K562 (cell line): Measurements from ENCODE around the gene SERPINH1. TPM values are rescaled to one million over a fixed set of nuclear protein-coding genes. Genes with fewer than 3 reads are reported as not detected.
A peak's percentile ranks its signal among the peaks of the same experiment; 100 is the strongest.

Experiments
- ATAC-seq: fragments of 200-7000 bp; cut with Tn5 transposase; 3 replicates; pipeline ENCODE4 v1.9.1; 2020; ENCODE audit warnings: moderate library complexity
- BruUV-seq: library from RNA; stranded (reverse); fragments of 400-500 nt; replicated peaks from 2 replicates; lab custom pipeline; 2021; lab: Mats Ljungman, UMichigan
- CTCF ChIA-PET: fragments of 300-600 bp; formaldehyde crosslinking; extraction: SDS; loops from one replicate; lab custom pipeline; 2021; ENCODE audit warnings: low intra/inter-chr PET ratio; lab: Yijun Ruan, JAX
- POLR2A ChIA-PET: fragments of 300-600, 350-650 bp; sonication (Branson Sonifier 250); formaldehyde crosslinking; extraction: SDS; loops from one replicate; lab custom pipeline; 2021; ENCODE audit warnings: antibody characterized with exemption, inconsistent platforms; lab: Yijun Ruan, JAX
- DNase-seq, 4 experiments: peaks; one replicate each; pipeline versions ENCODE4 v3.0.0 to v3.0.0-alpha.2; 2011 to 2018; ENCODE audit warnings: low spot score in 3 of 4, mixed read lengths in 3 of 4; ENCODE audit errors: extremely low read depth in 1 of 4
- FAIRE-seq: peaks from 2 replicates; lab custom pipeline; 2011; peaks lifted over from hg19 to GRCh38; lab: Jason Lieb, UNC
- H2AFZ ChIP-seq: 2 replicates; pipeline ENCODE4 v1.6.0; 2011; ENCODE audit warnings: low read depth, low read length, control low read depth, inconsistent platforms
- H3K27ac ChIP-seq: fragments of 200-600 bp; 3 replicates; pipeline ENCODE4 v1.8.0; 2011; ENCODE audit warnings: low read depth, mild to moderate bottlenecking, control low read depth, inconsistent platforms, low read length, moderate library complexity, mixed read lengths; ENCODE audit errors: extremely low read depth
- H3K27me3 ChIP-seq, 2 experiments: fragments of 300-600 bp in 1 of 2; 2 replicates in 1 of 2; 3 replicates in 1 of 2; pipeline versions ENCODE4 v1.6.0 to v1.8.0; 2011; ENCODE audit warnings: inconsistent platforms in 2 of 2, low read length in 2 of 2, mild to moderate bottlenecking in 1 of 2, mixed read lengths in 1 of 2, moderate library complexity in 1 of 2; ENCODE audit not compliant: control insufficient read depth in 2 of 2, insufficient read depth in 2 of 2
- H3K36me3 ChIP-seq: fragments of 300-600 bp; 3 replicates; pipeline ENCODE4 v1.8.0; 2011; ENCODE audit warnings: mild to moderate bottlenecking, low read length, inconsistent platforms; ENCODE audit not compliant: control insufficient read depth, insufficient read depth
- H3K4me1 ChIP-seq, 2 experiments: fragments of 200-600 bp in 1 of 2; replicated peaks in 1 of 2; 2 replicates in 1 of 2; 3 replicates in 1 of 2; pipeline versions ENCODE4 v1.5.1 to v1.8.0; 2011; ENCODE audit warnings: inconsistent platforms in 2 of 2, low read length in 2 of 2, mild to moderate bottlenecking in 1 of 2, mixed read lengths in 1 of 2, moderate library complexity in 1 of 2; ENCODE audit not compliant: control insufficient read depth in 2 of 2, insufficient read depth in 2 of 2
- H3K4me2 ChIP-seq: 2 replicates; pipeline ENCODE4 v1.6.1; 2011; ENCODE audit warnings: low read length, control low read depth, inconsistent platforms, mixed read lengths; ENCODE audit not compliant: insufficient read depth
- H3K4me3 ChIP-seq: fragments of 200-600 bp; sonication (generic), shearing (Covaris generic); 2 replicates; pipeline ENCODE4 v1.5.1; 2016; ENCODE audit warnings: control low read depth, inconsistent platforms
- H3K79me2 ChIP-seq: fragments of 200-600 bp; 3 replicates; pipeline ENCODE4 v1.8.0; 2011; ENCODE audit warnings: low read length, inconsistent platforms; ENCODE audit not compliant: control insufficient read depth, insufficient read depth
- H3K9ac ChIP-seq, 2 experiments: 2 replicates each; pipeline versions ENCODE4 v1.6.0 to v1.6.1; 2011; ENCODE audit warnings: low read depth in 2 of 2, low read length in 2 of 2, control low read depth in 1 of 2, inconsistent platforms in 1 of 2, mild to moderate bottlenecking in 1 of 2, mixed read lengths in 1 of 2; ENCODE audit not compliant: insufficient read depth in 1 of 2
- H3K9me1 ChIP-seq: one replicate; pipeline ENCODE4 v1.6.0; 2011; ENCODE audit warnings: inconsistent platforms, mild to moderate bottlenecking, low read length, moderate library complexity; ENCODE audit not compliant: control insufficient read depth, insufficient read depth
- H3K9me3 ChIP-seq: replicated peaks from 2 replicates; pipeline ENCODE4 v1.5.1; 2011; ENCODE audit warnings: low read depth, low read length, inconsistent platforms; ENCODE audit not compliant: control insufficient read depth, insufficient read depth
- H4K20me1 ChIP-seq: replicated peaks from 2 replicates; pipeline ENCODE4 v1.6.1; 2011; ENCODE audit warnings: low read length, inconsistent platforms, mixed read lengths; ENCODE audit not compliant: control insufficient read depth, insufficient read depth
- WGBS: fragments of 100-300 bp; shearing (Covaris generic); methylation state at CpG from one replicate; pipeline ENCODE4 v1.1.6; 2016; ENCODE audit warnings: low coverage, mixed read lengths; ENCODE audit not compliant: insufficient coverage; ENCODE audit errors: missing lambda C conversion rate; 5-methylcytosine and 5-hydroxymethylcytosine counted together
- in situ Hi-C: fragments of 300-500 bp; cut with MboI; formaldehyde crosslinking; loops from 4 replicates; pipeline ENCODE4 v1.15.0; 2018; ENCODE audit warnings: inconsistent platforms, mixed read lengths
- intact Hi-C: fragments of 100-400 bp; cut with micrococcal nuclease; formaldehyde crosslinking; loops from 2 replicates; pipeline ENCODE4 v1.14.2; 2022
- polyA plus RNA-seq, 8 experiments: library from polyadenylated mRNA; depleted of rRNA in 4 of 8; stranded (reverse) in 5 of 8; unstranded in 3 of 8; fragments of >200 nt; fragmentation: Nextera tagmentation in 2 of 8; fragmentation: Illumina TruSeq in 1 of 8; extraction: Ambion mirVana in 2 of 8; extraction: Trizol in 1 of 8; gene quantifications; 2 replicates each; pipeline versions ENCODE4 v1.2.1 to v1.2.3, GENCODE V29; 2011 to 2014; ENCODE audit warnings: inconsistent platforms in 1 of 8, missing spikeins in 1 of 8
- total RNA-seq, 7 experiments: library from RNA; depleted of rRNA in 6 of 7; stranded (reverse); fragments of >200 nt in 6 of 7; fragmentation: Illumina TruSeq in 2 of 7; extraction: Trizol in 2 of 7; gene quantifications; 2 replicates each; pipeline versions ENCODE4 v1.2.1 to v1.2.3, GENCODE V29; 2011 to 2021; ENCODE audit warnings: low replicate concordance in 1 of 7
- TF ChIP-seq, protein P1 (sequence below): fragments of 450-650 bp; IDR thresholded peaks from 2 replicates; pipeline ENCODE4 v1.6.1; 2016; ENCODE audit warnings: borderline replicate concordance
- TF ChIP-seq, protein P2 (sequence below): fragments of 450-650 bp; formaldehyde crosslinking; IDR thresholded peaks from 2 replicates; pipeline ENCODE4 v1.4.0; 2020; ENCODE audit warnings: mild to moderate bottlenecking, moderate library complexity

Gene SERPINH1
- total and polyA plus RNA-seq, 9 of the 15 experiments (the other 6 are each of a cell fraction or from before 2014, with no cell fraction given), result 2.8 to 106 (median 67.9) TPM

DNA sequence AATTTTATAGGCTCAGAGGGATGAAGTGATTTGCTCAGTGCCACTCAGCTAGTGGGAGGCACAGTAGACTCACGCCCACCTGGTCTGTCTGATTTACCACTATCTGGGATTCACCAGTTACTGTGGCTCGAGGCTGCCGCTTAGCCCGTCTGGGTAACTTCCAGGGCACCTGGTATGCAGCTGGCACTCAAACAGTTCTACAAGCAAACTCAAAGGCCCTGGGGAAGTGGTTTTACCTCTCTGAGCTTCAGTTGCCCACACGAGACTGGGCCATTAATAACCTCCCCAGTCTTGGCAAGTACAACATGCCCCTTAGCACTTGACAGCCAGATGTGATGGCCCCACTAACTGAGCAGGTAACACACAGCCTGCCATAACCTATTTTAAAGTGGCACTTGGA lies 38.9 kb upstream of the SERPINH1 start:
- no peaks in the 10 kb centered on the region for H3K9me1 ChIP-seq
- POLR2A ChIA-PET, result interaction anchor here (0.7 kb wide), 1 partner anchor 39 kb away, joined by 6 read pairs; the partner anchor contains the start of gene SERPINH1
- peak overlapping the region in 1 of 2 experiments; percentile 10; a peak in 1 of 4 replicates for H3K9ac ChIP-seq
- no peaks in the 10 kb centered on the region for H3K27me3 ChIP-seq
- peaks cover 10 to 38% of the 10 kb centered on the region in 2 experiments; a peak in 4 of 5 replicates for H3K4me1 ChIP-seq
- no peak for ATAC-seq
- no peak for DNase-seq
- no peak overlapping the region for H3K27ac ChIP-seq
- TF ChIP-seq, protein P1, sequence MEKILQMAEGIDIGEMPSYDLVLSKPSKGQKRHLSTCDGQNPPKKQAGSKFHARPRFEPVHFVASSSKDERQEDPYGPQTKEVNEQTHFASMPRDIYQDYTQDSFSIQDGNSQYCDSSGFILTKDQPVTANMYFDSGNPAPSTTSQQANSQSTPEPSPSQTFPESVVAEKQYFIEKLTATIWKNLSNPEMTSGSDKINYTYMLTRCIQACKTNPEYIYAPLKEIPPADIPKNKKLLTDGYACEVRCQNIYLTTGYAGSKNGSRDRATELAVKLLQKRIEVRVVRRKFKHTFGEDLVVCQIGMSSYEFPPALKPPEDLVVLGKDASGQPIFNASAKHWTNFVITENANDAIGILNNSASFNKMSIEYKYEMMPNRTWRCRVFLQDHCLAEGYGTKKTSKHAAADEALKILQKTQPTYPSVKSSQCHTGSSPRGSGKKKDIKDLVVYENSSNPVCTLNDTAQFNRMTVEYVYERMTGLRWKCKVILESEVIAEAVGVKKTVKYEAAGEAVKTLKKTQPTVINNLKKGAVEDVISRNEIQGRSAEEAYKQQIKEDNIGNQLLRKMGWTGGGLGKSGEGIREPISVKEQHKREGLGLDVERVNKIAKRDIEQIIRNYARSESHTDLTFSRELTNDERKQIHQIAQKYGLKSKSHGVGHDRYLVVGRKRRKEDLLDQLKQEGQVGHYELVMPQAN, result no peak
- TF ChIP-seq, protein P2, sequence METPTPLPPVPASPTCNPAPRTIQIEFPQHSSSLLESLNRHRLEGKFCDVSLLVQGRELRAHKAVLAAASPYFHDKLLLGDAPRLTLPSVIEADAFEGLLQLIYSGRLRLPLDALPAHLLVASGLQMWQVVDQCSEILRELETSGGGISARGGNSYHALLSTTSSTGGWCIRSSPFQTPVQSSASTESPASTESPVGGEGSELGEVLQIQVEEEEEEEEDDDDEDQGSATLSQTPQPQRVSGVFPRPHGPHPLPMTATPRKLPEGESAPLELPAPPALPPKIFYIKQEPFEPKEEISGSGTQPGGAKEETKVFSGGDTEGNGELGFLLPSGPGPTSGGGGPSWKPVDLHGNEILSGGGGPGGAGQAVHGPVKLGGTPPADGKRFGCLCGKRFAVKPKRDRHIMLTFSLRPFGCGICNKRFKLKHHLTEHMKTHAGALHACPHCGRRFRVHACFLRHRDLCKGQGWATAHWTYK (CRISPR knock-in tag), result no peak
- no peak for FAIRE-seq
- intact Hi-C loops, result no loop called here
- H3K9me3 ChIP-seq, result no peaks in the 10 kb centered on the region
- H3K4me2 ChIP-seq, result no peak overlapping the region
- H3K36me3 ChIP-seq, result no peaks in the 10 kb centered on the region
- H4K20me1 ChIP-seq, result peaks cover 7% of the 10 kb centered on the region; the same call in 1 of the 2 replicates
- in situ Hi-C loops, result no loop called here
- peaks cover 10% of the 10 kb centered on the region; the same call in 1 of the 3 replicates for H3K79me2 ChIP-seq
- H2AFZ ChIP-seq, result no peak overlapping the region
- H3K4me3 ChIP-seq, result no peak overlapping the region
- WGBS, result 70% methylated on average over 5 of the region's 5 CpGs
- BruUV-seq, result no TSS peak
- CTCF ChIA-PET, result no interaction called here
